Pulmonary artery endothelial cell (primary cell): ENCODE data around the gene CHMP4B. TPM values are rescaled to one million over a fixed set of nuclear protein-coding genes. Genes with fewer than 3 reads are reported as not detected.

Experiments
- DNase-seq: peaks from one replicate; pipeline ENCODE4 v3.0.0-alpha.2; 2011; ENCODE audit warnings: low read depth, low spot score
- total RNA-seq: library from RNA; depleted of rRNA; stranded (reverse); fragments of >200 nt; gene quantifications from 2 replicates; pipeline ENCODE4 v1.2.3, GENCODE V29; 2014

The CHMP4B gene
- total RNA-seq = 48.8 and 52.8 TPM in 2 replicates

DNA sequence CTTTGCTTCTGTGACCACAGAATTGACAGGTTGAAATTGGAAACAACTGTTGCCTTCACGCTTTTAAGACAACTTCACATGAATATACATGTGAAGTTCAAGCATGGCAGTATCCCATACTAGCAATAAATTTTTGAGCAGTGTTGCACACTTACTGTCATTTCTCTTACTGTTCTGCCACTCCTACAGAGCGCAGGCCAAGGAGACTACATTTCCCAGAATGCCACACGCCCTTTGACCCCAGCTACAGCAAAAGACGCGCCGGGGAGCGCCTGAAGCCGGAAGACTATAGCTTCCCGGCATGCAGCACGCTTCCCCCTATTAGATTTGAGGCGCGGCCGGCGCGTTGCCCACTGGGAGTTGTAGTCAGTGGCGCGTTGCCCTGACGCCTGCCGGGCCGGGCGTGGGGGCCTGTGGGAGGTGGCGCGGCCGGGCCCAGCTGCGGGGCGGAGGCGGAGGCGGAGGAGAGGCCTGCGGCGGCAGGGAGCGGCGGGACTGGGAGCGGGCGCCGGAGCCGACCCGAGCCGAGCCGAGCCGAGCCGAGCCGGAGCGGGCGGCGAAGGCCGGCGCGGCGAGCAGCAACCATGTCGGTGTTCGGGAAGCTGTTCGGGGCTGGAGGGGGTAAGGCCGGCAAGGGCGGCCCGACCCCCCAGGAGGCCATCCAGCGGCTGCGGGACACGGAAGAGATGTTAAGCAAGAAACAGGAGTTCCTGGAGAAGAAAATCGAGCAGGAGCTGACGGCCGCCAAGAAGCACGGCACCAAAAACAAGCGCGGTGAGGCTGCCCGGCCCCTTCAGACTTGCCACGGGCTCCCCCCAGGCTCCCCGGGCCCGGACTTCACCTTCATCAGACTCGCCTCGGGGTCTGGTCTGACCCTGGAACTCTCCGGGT is at the start of gene CHMP4B:
CHMP4B (plus strand) TSS at position 464 of the 891 bp plus-strand sequence; CDS start at position 585, 121 bp downstream.
- DNase-seq = peak; percentile 94

GRCh38 chr20:33761698-33762250 is 49.4 kb upstream of the CHMP4B start:
- DNase-seq = no peak

DNA sequence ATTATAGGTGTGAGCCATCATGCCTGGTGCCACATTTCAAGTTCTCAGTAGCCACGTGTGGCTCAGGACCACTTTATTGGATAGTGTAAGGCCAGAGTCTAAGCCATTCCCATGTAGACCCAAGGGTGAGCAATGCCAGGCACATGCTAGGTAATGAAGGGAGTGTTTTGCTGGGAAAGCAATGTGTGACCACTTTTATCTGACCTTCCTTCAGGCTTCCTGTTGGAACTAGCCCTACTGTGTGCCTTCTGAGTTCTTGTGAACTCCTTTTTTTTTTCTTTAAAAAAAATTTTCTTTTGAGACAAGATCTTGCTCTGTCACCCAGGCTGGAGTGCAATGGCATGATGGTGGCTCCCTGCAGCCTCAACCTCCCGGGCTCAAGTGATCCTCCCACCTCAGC is 46.0 kb upstream of the CHMP4B start:
- DNase-seq = no peak

DNA sequence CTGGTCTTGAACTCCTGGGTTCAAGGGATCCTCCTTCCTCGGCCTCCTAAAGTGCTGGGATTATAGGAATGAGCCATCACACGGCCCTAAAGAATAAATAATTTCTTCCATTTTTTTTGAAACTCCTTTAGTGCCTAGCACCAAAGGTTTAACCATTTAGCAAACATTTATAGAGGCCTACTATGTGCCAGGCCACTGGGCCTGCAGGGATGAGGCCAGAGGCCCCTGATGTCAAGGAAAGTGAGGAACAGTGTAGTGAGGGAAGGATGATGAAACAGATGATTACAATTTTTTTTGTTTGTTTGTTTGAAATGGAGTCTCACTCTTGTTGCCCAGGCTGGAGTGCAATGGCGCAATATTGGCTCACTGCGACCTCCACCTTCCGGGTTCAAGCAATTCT is 45.6 kb upstream of the CHMP4B start:
- no peak for DNase-seq

- no peak for DNase-seq
Observed at GRCh38 chr20:33766686-33767085, 44.5 kb upstream of the CHMP4B start.

GRCh38 chr20:33767777-33768138 is 43.4 kb upstream of the CHMP4B start:
- no peak for DNase-seq

DNA sequence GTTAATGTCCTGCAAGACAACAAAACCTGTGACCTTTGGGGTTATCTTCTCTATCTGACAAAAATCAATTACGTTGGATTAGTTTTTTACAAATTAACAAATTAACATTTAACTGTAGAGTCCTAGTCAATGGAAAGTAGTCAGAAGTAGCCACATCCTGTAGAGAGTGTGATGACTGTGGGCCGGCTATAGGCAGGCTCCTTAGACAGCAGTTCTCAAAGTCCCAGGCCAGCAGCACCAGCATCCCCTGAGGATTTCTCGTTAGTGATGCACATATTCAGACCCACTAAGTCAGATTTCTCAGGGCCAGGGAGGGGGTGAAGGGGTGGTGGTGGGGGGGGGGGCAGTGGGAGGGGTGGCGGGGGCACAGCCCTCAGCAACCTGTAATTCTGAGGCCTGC is 42.1 kb upstream of the CHMP4B start:
- DNase-seq = no peak

DNA sequence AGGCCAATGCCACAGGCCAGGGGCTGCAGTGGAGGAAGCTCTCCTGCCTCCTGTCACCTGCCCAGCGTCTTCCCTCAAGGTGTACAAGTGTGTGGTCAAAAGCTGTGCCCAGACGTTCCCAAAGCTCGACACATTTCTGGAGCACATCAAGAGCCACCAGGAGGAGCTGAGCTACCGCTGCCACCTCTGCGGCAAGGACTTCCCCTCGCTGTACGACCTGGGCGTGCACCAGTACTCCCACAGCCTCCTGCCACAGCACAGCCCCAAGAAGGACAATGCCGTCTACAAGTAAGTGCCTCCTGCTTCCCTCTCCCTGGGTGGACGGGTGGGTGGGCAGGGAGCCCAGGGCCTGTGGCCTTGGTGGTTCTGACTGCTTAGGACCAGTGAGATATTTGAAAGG is 41.1 kb upstream of the CHMP4B start:
- no peak for DNase-seq

GRCh38 chr20:33771938-33772337 is 39.2 kb upstream of the CHMP4B start:
- no peak for DNase-seq

DNA sequence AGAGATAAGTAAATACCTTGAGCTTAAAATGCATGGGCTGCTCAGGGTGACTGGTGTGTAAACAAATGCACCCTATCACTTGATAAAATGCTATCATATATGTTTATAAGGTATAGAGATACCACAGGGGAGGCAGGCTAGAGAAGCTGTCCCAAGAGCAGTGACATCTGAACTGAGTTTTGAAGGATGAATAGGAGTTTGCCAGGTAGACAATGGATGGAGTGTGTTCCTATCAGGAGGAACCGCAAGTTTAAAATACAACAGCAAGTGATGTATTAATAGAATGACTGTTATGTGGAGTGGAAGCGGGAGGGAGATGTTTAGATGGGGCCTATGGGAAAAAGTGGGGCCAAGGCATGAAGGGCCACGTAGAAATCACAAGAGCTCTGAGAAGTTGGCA is 38.7 kb upstream of the CHMP4B start:
- DNase-seq = no peak

DNA sequence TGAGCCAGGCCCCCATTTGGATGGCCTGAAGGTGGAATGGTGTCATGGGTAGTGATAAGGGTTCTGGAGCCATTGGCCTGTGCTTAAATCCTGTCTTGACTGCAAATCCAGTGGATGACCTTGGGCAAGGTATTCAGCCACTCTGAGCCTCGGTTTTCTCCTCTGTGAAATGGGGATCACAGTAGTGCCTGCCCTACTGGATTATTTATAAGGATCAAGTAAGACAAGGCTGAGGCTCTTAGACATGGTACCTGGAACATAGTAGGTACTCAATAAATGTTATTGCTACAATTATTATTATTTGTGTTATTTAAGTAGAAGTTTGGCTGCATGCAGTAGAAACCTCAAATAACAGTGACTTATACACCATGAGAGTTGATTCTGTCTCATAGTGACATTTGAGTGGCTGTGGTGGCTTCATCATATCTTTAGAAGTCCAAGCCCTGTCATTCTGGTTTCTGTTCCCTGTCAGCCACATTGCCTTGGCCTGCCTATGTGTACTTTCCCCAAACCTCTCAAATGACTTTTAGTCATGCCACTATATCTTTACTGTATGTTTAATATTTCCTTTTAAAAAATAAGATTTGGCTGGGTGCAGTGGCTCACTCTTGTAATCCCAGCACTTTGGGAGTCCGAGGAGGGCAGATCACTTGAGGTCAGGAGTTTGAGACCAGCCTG is 37.6 kb upstream of the CHMP4B start:
- DNase-seq = no peak

DNA sequence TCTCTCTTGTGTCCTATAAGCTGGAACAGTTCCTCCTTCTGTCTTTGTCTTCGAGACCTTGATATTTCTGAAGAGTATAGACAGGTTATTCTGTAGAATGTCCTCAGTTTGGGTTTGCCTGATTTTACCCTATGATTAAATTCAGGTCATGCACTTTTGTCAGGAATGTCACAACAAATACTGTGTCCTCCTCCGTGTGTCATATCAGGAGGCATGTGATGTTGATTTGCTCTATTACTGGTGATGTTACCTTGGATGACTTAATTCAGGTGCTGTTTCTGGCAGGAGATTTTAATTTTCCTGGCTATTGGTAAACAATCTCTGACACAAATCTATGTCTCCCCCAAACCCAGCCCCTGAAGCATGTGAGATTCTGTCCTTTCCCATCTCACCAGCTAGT is 33.3 kb upstream of the CHMP4B start:
- no peak for DNase-seq

DNA sequence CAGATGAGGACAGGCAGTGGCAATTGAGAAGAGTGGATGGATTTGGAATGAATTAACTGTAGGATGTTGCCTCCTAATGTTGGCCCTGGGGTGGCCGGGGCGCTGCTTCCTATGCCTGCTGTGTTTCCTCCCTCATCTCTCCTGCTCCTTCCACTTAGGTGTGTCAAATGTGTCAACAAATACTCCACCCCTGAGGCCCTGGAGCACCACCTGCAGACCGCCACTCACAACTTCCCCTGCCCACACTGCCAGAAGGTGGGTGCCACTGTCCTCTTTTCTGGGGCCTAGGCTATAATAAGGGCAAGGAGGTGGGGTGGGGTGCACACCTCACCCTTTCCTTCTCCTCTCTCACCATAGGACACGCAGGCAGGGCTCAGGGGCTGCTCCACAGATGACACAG is 30.0 kb upstream of the CHMP4B start:
- no peak for DNase-seq

- no peak for DNase-seq
Observed at GRCh38 chr20:33781945-33782344, 29.2 kb upstream of the CHMP4B start.

- no peak for DNase-seq
Observed at GRCh38 chr20:33783256-33783655, 27.9 kb upstream of the CHMP4B start.

- no peak for DNase-seq
Observed at GRCh38 chr20:33783818-33784217, 27.3 kb upstream of the CHMP4B start.

DNA sequence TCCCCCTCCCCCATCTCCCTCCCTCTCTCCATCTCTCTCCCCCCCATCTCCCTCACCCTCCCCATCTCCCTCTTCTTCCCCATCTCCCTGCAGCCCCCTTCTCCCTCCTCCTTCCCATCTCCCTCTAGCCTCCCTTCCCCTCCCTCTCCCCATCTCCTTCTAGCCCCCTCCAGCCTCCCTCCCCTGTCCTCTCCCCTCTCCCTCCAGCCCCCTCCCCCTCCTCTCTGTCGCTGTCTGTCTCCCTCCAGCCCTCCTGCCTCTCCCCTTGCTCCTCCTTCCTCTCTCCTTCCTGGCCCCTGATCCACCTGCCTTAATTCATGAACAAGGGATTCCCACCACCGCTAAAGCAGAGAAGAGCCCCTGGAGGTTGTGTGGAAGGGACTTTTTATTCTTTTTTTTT is 26.9 kb upstream of the CHMP4B start:
- DNase-seq = no peak

GRCh38 chr20:33785503-33785902 is 25.6 kb upstream of the CHMP4B start:
- no peak for DNase-seq

- DNase-seq = peak; percentile 32
Observed at GRCh38 chr20:33787253-33787891, 23.8 kb upstream of the CHMP4B start.

GRCh38 chr20:33788351-33789049 is 22.6 kb upstream of the CHMP4B start:
- no peak for DNase-seq

DNA sequence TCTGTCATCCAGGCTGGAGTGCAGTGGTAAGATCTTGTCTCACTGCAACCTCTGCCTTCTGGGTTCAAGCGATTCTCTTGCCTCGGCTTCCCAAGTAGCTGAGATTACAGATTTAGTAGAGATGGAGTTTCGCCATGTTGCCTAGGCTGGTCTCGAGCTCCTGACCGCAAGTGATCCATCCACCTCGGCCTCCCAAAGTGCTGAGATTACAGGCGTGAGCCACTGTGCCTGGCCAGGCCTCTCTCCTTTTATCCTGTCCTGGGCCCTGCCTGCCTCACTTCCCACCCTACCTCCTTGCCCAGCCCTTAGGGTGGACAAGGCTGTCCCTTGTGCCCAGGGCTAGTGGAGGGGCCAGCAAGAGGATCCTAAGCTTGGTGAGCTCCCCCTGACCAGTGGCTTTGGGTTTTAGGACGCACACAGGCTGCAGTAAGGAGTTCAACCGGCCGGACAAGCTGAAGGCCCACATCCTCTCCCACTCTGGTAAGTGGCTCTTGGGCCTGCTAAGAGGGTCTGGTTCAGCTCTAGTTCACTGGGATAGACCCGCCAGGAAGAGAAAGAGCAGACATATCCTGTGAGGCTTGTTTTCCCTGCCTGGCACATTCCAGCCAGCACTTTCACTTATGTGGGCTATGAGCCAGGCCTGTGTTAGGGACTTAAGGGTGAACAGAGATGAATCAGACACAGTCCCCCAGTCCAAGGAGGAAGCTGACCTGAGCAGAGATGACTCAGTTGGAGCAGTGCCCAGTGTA is 21.9 kb upstream of the CHMP4B start:
- DNase-seq = peak; percentile 97
